OCI-LY3 (cell line): Measurements from ENCODE around the gene HOXD3.

Source experiments
- H2AFZ ChIP-seq: fragments of 200-600, 300-600 bp; shearing (Covaris generic); 2 replicates; pipeline ENCODE4 v1.6.0; 2014; ENCODE audit warnings: antibody characterized with exemption, low read depth, low read length
- H3K27ac ChIP-seq: fragments of 200-600, 300-600 bp; sonication (generic); 2 replicates; pipeline ENCODE4 v1.5.1; 2014; ENCODE audit warnings: mild to moderate bottlenecking, low read length, moderate library complexity, mixed read lengths
- H3K27me3 ChIP-seq: fragments of 200-600, 300-600 bp; sonication (generic); 2 replicates; pipeline ENCODE4 v1.6.1; 2014; ENCODE audit warnings: low read depth, low read length, mixed read lengths
- H3K36me3 ChIP-seq: fragments of 200-600, 300-600 bp; sonication (generic); replicated peaks from 2 replicates; pipeline ENCODE3; 2014; ENCODE audit warnings: low read depth, low read length, mixed read lengths
- H3K4me1 ChIP-seq: fragments of 300-600, 200-600 bp; sonication (generic); 2 replicates; pipeline ENCODE4 v1.6.1; 2014; ENCODE audit warnings: low read length, mixed read lengths
- H3K4me2 ChIP-seq: fragments of 200-600, 300-600 bp; sonication (generic); 2 replicates; pipeline ENCODE4 v1.6.1; 2014; ENCODE audit warnings: low read length, mixed read lengths
- H3K4me3 ChIP-seq: fragments of 300-600, 200-600 bp; sonication (generic); 2 replicates; pipeline ENCODE4 v1.5.1; 2014; ENCODE audit warnings: antibody characterized with exemption, mild to moderate bottlenecking, low read length, moderate library complexity
- H3K79me2 ChIP-seq: fragments of 300-600, 200-600 bp; shearing (Covaris generic); 2 replicates; pipeline ENCODE4 v1.6.1; 2014; ENCODE audit warnings: mild to moderate bottlenecking, low read length, mixed read lengths
- H3K9ac ChIP-seq: fragments of 300-600, 200-600 bp; shearing (Covaris generic); 2 replicates; pipeline ENCODE4 v1.6.0; 2014; ENCODE audit warnings: mild to moderate bottlenecking, low read length, moderate library complexity
- H3K9me3 ChIP-seq: fragments of 200-600, 300-600 bp; shearing (Covaris generic); 2 replicates; pipeline ENCODE4 v1.6.1; 2014; ENCODE audit warnings: low read length, mixed read lengths; ENCODE audit not compliant: insufficient read depth
- H4K20me1 ChIP-seq: fragments of 200-600, 300-600 bp; sonication (generic); 2 replicates; pipeline ENCODE4 v1.6.1; 2016; ENCODE audit warnings: low read length, mixed read lengths; ENCODE audit not compliant: insufficient read depth
- EZH2phosphoT487 ChIP-seq: fragments of 200-600 bp; shearing (Covaris generic); IDR thresholded peaks from 2 replicates; pipeline ENCODE4 v1.6.1; 2018; ENCODE audit warnings: antibody characterized with exemption, mixed run types, low read depth
- TF ChIP-seq, protein P1 (sequence below): fragments of 200-600, 300-600 bp; sonication (generic); IDR thresholded peaks from 2 replicates; pipeline ENCODE4 v1.5.1; 2014; ENCODE audit warnings: antibody characterized with exemption, low read length, low read depth

Gene HOXD3

DNA sequence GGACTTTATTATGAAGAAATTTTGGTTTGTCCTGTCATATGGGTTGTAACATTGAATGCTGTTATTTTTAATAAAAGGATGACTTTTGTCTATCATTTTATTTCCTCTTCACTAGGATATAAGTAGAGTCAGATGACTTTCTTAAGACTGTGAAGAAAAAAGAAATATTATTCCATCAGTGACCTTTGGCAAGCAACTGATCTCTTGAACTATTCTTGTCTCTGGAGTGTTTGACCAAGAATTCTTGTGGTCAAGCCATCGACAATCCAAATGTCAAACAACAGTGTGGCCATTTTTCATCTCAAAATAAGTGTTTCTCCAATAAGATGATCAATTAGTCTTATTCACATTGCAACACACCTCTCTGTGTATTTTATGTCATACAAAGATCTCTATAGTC is 56.3 kb downstream of the HOXD3 start:
- no peak for TF ChIP-seq EZH2phosphoT487
- TF ChIP-seq, protein P1, sequence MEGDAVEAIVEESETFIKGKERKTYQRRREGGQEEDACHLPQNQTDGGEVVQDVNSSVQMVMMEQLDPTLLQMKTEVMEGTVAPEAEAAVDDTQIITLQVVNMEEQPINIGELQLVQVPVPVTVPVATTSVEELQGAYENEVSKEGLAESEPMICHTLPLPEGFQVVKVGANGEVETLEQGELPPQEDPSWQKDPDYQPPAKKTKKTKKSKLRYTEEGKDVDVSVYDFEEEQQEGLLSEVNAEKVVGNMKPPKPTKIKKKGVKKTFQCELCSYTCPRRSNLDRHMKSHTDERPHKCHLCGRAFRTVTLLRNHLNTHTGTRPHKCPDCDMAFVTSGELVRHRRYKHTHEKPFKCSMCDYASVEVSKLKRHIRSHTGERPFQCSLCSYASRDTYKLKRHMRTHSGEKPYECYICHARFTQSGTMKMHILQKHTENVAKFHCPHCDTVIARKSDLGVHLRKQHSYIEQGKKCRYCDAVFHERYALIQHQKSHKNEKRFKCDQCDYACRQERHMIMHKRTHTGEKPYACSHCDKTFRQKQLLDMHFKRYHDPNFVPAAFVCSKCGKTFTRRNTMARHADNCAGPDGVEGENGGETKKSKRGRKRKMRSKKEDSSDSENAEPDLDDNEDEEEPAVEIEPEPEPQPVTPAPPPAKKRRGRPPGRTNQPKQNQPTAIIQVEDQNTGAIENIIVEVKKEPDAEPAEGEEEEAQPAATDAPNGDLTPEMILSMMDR: no peak
- Histone ChIP-seq H4K20me1 (no peaks in the 10 kb centered on the region), H3K9me3 (no peaks in the 10 kb centered on the region), H3K9ac (no peak overlapping the region), H3K4me1 (no peaks in the 10 kb centered on the region), H3K4me3 (no peak overlapping the region), H3K4me2 (no peak overlapping the region), H3K27me3 (0 out of 2 replicates have a peak, but pooled peaks cover 4% of the 10 kb centered on the region), H3K79me2 (no peaks in the 10 kb centered on the region), H3K36me3 (no peaks in the 10 kb centered on the region), H3K27ac (no peak overlapping the region), H2AFZ (no peak overlapping the region)
